WTC11 (cell line): ENCODE data around the gene RETN. TPM values are rescaled to one million over a fixed set of nuclear protein-coding genes. Genes with fewer than 3 reads are reported as not detected.

Experiments used
- ATAC-seq: fragments of 200-7000 bp; cut with Tn5 transposase; 2 replicates; pipeline ENCODE4 v1.10.0; 2021; ENCODE audit warnings: mild to moderate bottlenecking, moderate library complexity
- CTCF ChIA-PET: fragments of 300-600 bp; sonication (Branson Sonifier 250); formaldehyde crosslinking; loops from one replicate; lab custom pipeline; 2021; ENCODE audit warnings: antibody characterized with exemption; lab: Charles Lee
- POLR2A ChIA-PET: fragments of 350-600 bp; sonication (Branson Sonifier 250); formaldehyde crosslinking; loops from one replicate; lab custom pipeline; 2021; ENCODE audit warnings: antibody characterized with exemption; lab: Charles Lee
- DNase-seq: peaks from one replicate; pipeline ENCODE4 v3.0.0; 2021; ENCODE audit warnings: low spot score
- H3K27ac Mint-ChIP-seq: 2 replicates; pipeline ENCODE4 v1.8.0; 2021; ENCODE audit warnings: mixed read lengths
- H3K27me3 Mint-ChIP-seq: 2 replicates; pipeline ENCODE4 v1.8.0; 2021; ENCODE audit warnings: low read depth, mild to moderate bottlenecking, moderate library complexity, mixed read lengths
- H3K36me3 Mint-ChIP-seq: 2 replicates; pipeline ENCODE4 v1.8.0; 2021; ENCODE audit warnings: mixed read lengths
- H3K4me1 Mint-ChIP-seq: 2 replicates; pipeline ENCODE4 v1.8.0; 2022; ENCODE audit warnings: mixed read lengths
- H3K4me3 Mint-ChIP-seq: 2 replicates; pipeline ENCODE4 v1.8.0; 2021; ENCODE audit warnings: mild to moderate bottlenecking, moderate library complexity, mixed read lengths
- H3K9me3 Mint-ChIP-seq: 2 replicates; pipeline ENCODE4 v1.8.0; 2021; ENCODE audit warnings: mixed read lengths
- ARID4B ChIP-seq: sonication (generic); formaldehyde crosslinking; IDR thresholded peaks from 2 replicates; pipeline ENCODE4 v1.8.0; 2023; ENCODE audit warnings: missing genetic modification reagents, mild to moderate bottlenecking, borderline replicate concordance
- E2F1 ChIP-seq: sonication (generic); formaldehyde crosslinking; IDR thresholded peaks from 2 replicates; pipeline ENCODE4 v1.8.0; 2022; ENCODE audit warnings: mild to moderate bottlenecking, missing genetic modification reagents
- FOXK1 ChIP-seq: sonication (generic); formaldehyde crosslinking; IDR thresholded peaks from 2 replicates; pipeline ENCODE4 v1.8.0; 2022; ENCODE audit warnings: mild to moderate bottlenecking, moderate library complexity, missing genetic modification reagents
- MLX ChIP-seq: sonication (generic); formaldehyde crosslinking; IDR thresholded peaks from 2 replicates; pipeline ENCODE4 v1.8.1; 2023; ENCODE audit warnings: mild to moderate bottlenecking, missing genetic modification reagents, moderate library complexity
- MYBL2 ChIP-seq: sonication (generic); formaldehyde crosslinking; IDR thresholded peaks from 2 replicates; pipeline ENCODE4 v1.8.1; 2023; ENCODE audit warnings: mild to moderate bottlenecking, moderate library complexity, missing genetic modification reagents
- PRDM15 ChIP-seq: sonication (generic); formaldehyde crosslinking; IDR thresholded peaks from 2 replicates; pipeline ENCODE4 v1.8.0; 2022; ENCODE audit warnings: missing genetic modification reagents
- RORB ChIP-seq: fragments of 250-450 bp; sonication (Bioruptor Pico); IDR thresholded peaks from 2 replicates; pipeline ENCODE4 v1.9.0; 2021; ENCODE audit warnings: mild to moderate bottlenecking
- SP1 ChIP-seq: sonication (generic); formaldehyde crosslinking; conservative IDR thresholded peaks from 2 replicates; pipeline ENCODE4 v1.8.1; 2022; ENCODE audit warnings: missing genetic modification reagents
- TP53 ChIP-seq: sonication (generic); formaldehyde crosslinking; IDR thresholded peaks from 2 replicates; pipeline ENCODE4 v1.8.1; 2023; ENCODE audit warnings: mild to moderate bottlenecking, missing genetic modification reagents
- ZMAT4 ChIP-seq: fragments of 250-450 bp; sonication (Bioruptor Pico); IDR thresholded peaks from 2 replicates; pipeline ENCODE4 v1.9.0; 2021; ENCODE audit warnings: mild to moderate bottlenecking
- ZNF219 ChIP-seq: sonication (generic); formaldehyde crosslinking; IDR thresholded peaks from 2 replicates; pipeline ENCODE4 v1.8.0; 2023; ENCODE audit warnings: missing genetic modification reagents, mild to moderate bottlenecking, borderline replicate concordance
- ZNF416 ChIP-seq: fragments of 250-450 bp; sonication (Bioruptor Pico); IDR thresholded peaks from 2 replicates; pipeline ENCODE4 v1.9.0; 2021; ENCODE audit warnings: mild to moderate bottlenecking, inconsistent platforms
- total RNA-seq: library from RNA; stranded (reverse); gene quantifications from 3 replicates; pipeline ENCODE4 v1.2.3, GENCODE V29; 2021
- TF ChIP-seq, protein P1 (sequence below): sonication (generic); formaldehyde crosslinking; IDR thresholded peaks from 2 replicates; pipeline ENCODE4 v1.8.1; 2022; ENCODE audit warnings: mild to moderate bottlenecking, moderate library complexity, missing genetic modification reagents

RETN gene
- total RNA-seq, 1 experiment from 2014 or later = not detected

DNA sequence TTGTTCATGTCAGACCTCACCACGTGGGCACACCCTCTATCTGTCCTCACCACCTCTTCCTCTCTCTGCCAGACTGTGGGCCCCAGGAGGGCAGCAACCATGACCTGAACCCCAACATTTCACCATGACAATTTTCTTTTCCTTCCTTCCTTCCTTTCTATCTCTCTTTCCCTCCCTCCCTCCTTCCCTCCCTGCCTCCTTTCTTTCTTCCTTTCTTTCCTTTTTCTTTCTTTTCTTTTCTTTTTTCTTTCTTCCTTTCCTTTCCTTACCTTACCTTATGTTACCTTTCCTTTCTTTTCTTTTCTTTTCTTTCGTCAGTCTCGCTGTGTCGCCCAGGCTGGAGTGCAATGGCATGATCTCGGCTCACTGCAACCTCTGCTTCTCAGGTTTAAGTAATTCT is 41.8 kb downstream of the RETN start (continued):
- TF ChIP-seq PRDM15 (CRISPR knock-in tag) = no peak
- no peak for TF ChIP-seq E2F1
- TF ChIP-seq ZMAT4 (CRISPR knock-in tag) = no peak
- no peak for TF ChIP-seq ZNF416
- TF ChIP-seq ZNF219 (CRISPR knock-in tag) = no peak
- TF ChIP-seq, protein P1, sequence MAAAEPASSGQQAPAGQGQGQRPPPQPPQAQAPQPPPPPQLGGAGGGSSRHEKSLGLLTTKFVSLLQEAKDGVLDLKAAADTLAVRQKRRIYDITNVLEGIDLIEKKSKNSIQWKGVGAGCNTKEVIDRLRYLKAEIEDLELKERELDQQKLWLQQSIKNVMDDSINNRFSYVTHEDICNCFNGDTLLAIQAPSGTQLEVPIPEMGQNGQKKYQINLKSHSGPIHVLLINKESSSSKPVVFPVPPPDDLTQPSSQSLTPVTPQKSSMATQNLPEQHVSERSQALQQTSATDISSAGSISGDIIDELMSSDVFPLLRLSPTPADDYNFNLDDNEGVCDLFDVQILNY = no peak
- no peak for TF ChIP-seq ARID4B (CRISPR knock-in tag)
- TF ChIP-seq SP1 (CRISPR knock-in tag) = no peak
- no peak for TF ChIP-seq MYBL2 (CRISPR knock-in tag)

GRCh38 chr19:7715671-7716070 is 46.8 kb downstream of the RETN start:
- Mint-ChIP-seq H3K27me3 (peaks cover 14% of the 10 kb centered on the region), H3K27ac (no peak overlapping the region), H3K36me3 (no peaks in the 10 kb centered on the region), H3K9me3 (peaks cover 5% of the 10 kb centered on the region), H3K4me1 (no peaks in the 10 kb centered on the region), H3K4me3 (no peak overlapping the region)
- TF ChIP-seq RORB (CRISPR knock-in tag) = no peak
- POLR2A ChIA-PET = no interaction called here
- CTCF ChIA-PET = no interaction called here
- ATAC-seq = no peak
- no peak for DNase-seq

- DNase-seq (no peak), ATAC-seq (no peak)
- peaks cover 5% of the 10 kb centered on the region for H3K9me3 Mint-ChIP-seq
- no peak overlapping the region for H3K4me3 Mint-ChIP-seq
- CTCF ChIA-PET = no interaction called here
- POLR2A ChIA-PET = no interaction called here
- TF ChIP-seq MLX (CRISPR knock-in tag) (no peak), FOXK1 (CRISPR knock-in tag) (no peak), TP53 (CRISPR knock-in tag) (no peak)
- H3K27me3 Mint-ChIP-seq = peaks cover 14% of the 10 kb centered on the region
- no peaks in the 10 kb centered on the region for H3K4me1 Mint-ChIP-seq
- H3K27ac Mint-ChIP-seq = no peak overlapping the region
- no peaks in the 10 kb centered on the region for H3K36me3 Mint-ChIP-seq
Observed at GRCh38 chr19:7716762-7717161, 47.9 kb downstream of the RETN start.
